ENCODE measurements around the gene UNC80. TPM values are rescaled to one million over a fixed set of nuclear protein-coding genes. Genes with fewer than 3 reads are reported as not detected.

Gene UNC80
- total RNA-seq, 1 experiment from 2014 or later: 1.8 TPM

- CTCF ChIA-PET: no interaction called here
- intact Hi-C loops (cut with micrococcal nuclease; ENCODE audit: unreplicated experiment): no loop called here
- no peaks in the 10 kb centered on the region for H3K9me3 ChIP-seq (ENCODE audit: low read depth, low read length, poor library complexity, severe bottlenecking)
- no peak for DNase-seq (ENCODE audit: low spot score)
- POLR2A ChIA-PET (ENCODE audit: low non-redundant PET): no interaction called here
- no peak overlapping the region for H3K4me3 ChIP-seq (ENCODE audit: low read depth, low read length, poor library complexity, severe bottlenecking)
- no peaks in the 10 kb centered on the region for H3K4me1 ChIP-seq (ENCODE audit: insufficient read depth, low read length, poor library complexity, severe bottlenecking)
- peaks cover 62% of the 10 kb centered on the region for H3K27me3 ChIP-seq (replicated peaks; ENCODE audit: insufficient read depth, low read depth, low read length, poor library complexity)
- no peak overlapping the region for H3K27ac ChIP-seq (ENCODE audit: low read depth, low read length, poor library complexity, severe bottlenecking)
- TF ChIP-seq CTCF (conservative IDR thresholded peaks at IDR 0.05; ENCODE audit: low read depth, low read length) (no peak), EZH2 (IDR thresholded peaks at IDR 0.05; ENCODE audit: borderline replicate concordance, low read depth, low read length, poor library complexity, severe bottlenecking) (no peak)
- BruUV-seq (replicated peaks): no TSS peak
- H3K36me3 ChIP-seq (ENCODE audit: insufficient read depth, low read length, poor library complexity, severe bottlenecking): no peaks in the 10 kb centered on the region
Observed at GRCh38 chr2:209761566-209761965, 10.1 kb upstream of the UNC80 start.

GRCh38 chr2:209762563-209762962 lies 9.1 kb upstream of the UNC80 start:
- POLR2A ChIA-PET (ENCODE audit: low non-redundant PET): no interaction called here
- TF ChIP-seq EZH2 (IDR thresholded peaks at IDR 0.05; ENCODE audit: borderline replicate concordance, low read depth, low read length, poor library complexity, severe bottlenecking): no peak
- no peak for TF ChIP-seq CTCF (conservative IDR thresholded peaks at IDR 0.05; ENCODE audit: low read depth, low read length)

GRCh38 chr2:209763106-209763505 lies 8.5 kb upstream of the UNC80 start:
- no peak overlapping the region for H3K27ac ChIP-seq (ENCODE audit: low read depth, low read length, poor library complexity, severe bottlenecking)
- no peaks in the 10 kb centered on the region for H3K36me3 ChIP-seq (ENCODE audit: insufficient read depth, low read length, poor library complexity, severe bottlenecking)
- H3K27me3 ChIP-seq (replicated peaks; ENCODE audit: insufficient read depth, low read depth, low read length, poor library complexity): peaks cover 53% of the 10 kb centered on the region
- intact Hi-C loops (cut with micrococcal nuclease; ENCODE audit: unreplicated experiment): no loop called here
- TF ChIP-seq EZH2 (IDR thresholded peaks at IDR 0.05; ENCODE audit: borderline replicate concordance, low read depth, low read length, poor library complexity, severe bottlenecking) (no peak), CTCF (conservative IDR thresholded peaks at IDR 0.05; ENCODE audit: low read depth, low read length) (no peak)
- no peaks in the 10 kb centered on the region for H3K4me1 ChIP-seq (ENCODE audit: insufficient read depth, low read length, poor library complexity, severe bottlenecking)
- H3K9me3 ChIP-seq (ENCODE audit: low read depth, low read length, poor library complexity, severe bottlenecking): no peaks in the 10 kb centered on the region
- ChIA-PET CTCF (no interaction called here), POLR2A (ENCODE audit: low non-redundant PET) (no interaction called here)
- no TSS peak for BruUV-seq (replicated peaks)
- DNase-seq (ENCODE audit: low spot score): no peak
- no peak overlapping the region for H3K4me3 ChIP-seq (ENCODE audit: low read depth, low read length, poor library complexity, severe bottlenecking)

More at GRCh38 chr2:209762563-209762962, 9.1 kb upstream of the UNC80 start:
- no peak overlapping the region for H3K27ac ChIP-seq (ENCODE audit: low read depth, low read length, poor library complexity, severe bottlenecking)
- BruUV-seq (replicated peaks): no TSS peak
- no peaks in the 10 kb centered on the region for H3K36me3 ChIP-seq (ENCODE audit: insufficient read depth, low read length, poor library complexity, severe bottlenecking)
- H3K9me3 ChIP-seq (ENCODE audit: low read depth, low read length, poor library complexity, severe bottlenecking): no peaks in the 10 kb centered on the region
- intact Hi-C loops (cut with micrococcal nuclease; ENCODE audit: unreplicated experiment): no loop called here
- CTCF ChIA-PET: no interaction called here
- no peak for DNase-seq (ENCODE audit: low spot score)
- H3K27me3 ChIP-seq (replicated peaks; ENCODE audit: insufficient read depth, low read depth, low read length, poor library complexity): peaks cover 53% of the 10 kb centered on the region
- no peaks in the 10 kb centered on the region for H3K4me1 ChIP-seq (ENCODE audit: insufficient read depth, low read length, poor library complexity, severe bottlenecking)
- no peak overlapping the region for H3K4me3 ChIP-seq (ENCODE audit: low read depth, low read length, poor library complexity, severe bottlenecking)
